ENCODE measurements around the gene SDK2. TPM values are rescaled to one million over a fixed set of nuclear protein-coding genes. Genes with fewer than 3 reads are reported as not detected.

The SDK2 gene
- polyA plus RNA-seq, 1 of the 3 experiments (the other 2 are of a cell fraction), result 0.02 TPM

GRCh38 chr17:73508931-73509605 is 135.2 kb downstream of the SDK2 start:
- Histone ChIP-seq H3K9me3 (no peaks in the 10 kb centered on the region), H3K27me3 (ENCODE audit: insufficient read depth) (no peaks in the 10 kb centered on the region), H3K27ac (ENCODE audit: low read depth in 2 of 2, low read length in 1 of 2) (no peak overlapping the region), H3K4me3 (ENCODE audit: low read depth in 2 of 2, low read length in 1 of 2) (no peak overlapping the region), H3K4me2 (no peak overlapping the region), H3K4me1 (ENCODE audit: control insufficient read depth in 1 of 2, insufficient read depth in 2 of 2, low read depth in 1 of 2, low read length in 1 of 2) (peaks cover 0 to 33% of the 10 kb centered on the region in 2 experiments; a peak in 2 of 4 replicates), H3F3A (replicated peaks; ENCODE audit: insufficient read depth) (no peaks in the 10 kb centered on the region), H2AFZ (ENCODE audit: low read depth) (no peak overlapping the region), H3K36me3 (replicated peaks in 1 of 2; ENCODE audit: control insufficient read depth in 1 of 2, insufficient read depth in 2 of 2, low read length in 1 of 2) (no peaks in the 10 kb centered on the region), H3K79me2 (ENCODE audit: insufficient read depth) (no peaks in the 10 kb centered on the region), H3K9ac (no peak overlapping the region), H3K9me2 (no peaks in the 10 kb centered on the region; the same call in 1 of the 2 replicates), H4K20me1 (ENCODE audit: insufficient read depth) (no peaks in the 10 kb centered on the region)
- no peak for TF ChIP-seq MAX (IDR thresholded peaks at IDR 0.05; ENCODE audit: low read depth)
- ChIA-PET CTCF (interaction anchor here (0.7 to 2.9 kb wide), 6 partner anchors 9 to 489 kb away, joined by 3 to 9 read pairs (median 5); no protein-coding TSS in a partner anchor), POLR2A (no interaction called here)
- no peak for DNase-seq
- WGBS (ENCODE audit: low lambda C conversion rate), result 53% methylated on average over 17 of the region's 17 CpGs

GRCh38 chr17:73508057-73508930 is 136.0 kb downstream of the SDK2 start:
- Histone ChIP-seq H2AFZ (ENCODE audit: low read depth) (no peak overlapping the region), H3K27me3 (ENCODE audit: insufficient read depth) (no peaks in the 10 kb centered on the region), H3K9ac (no peak overlapping the region), H3K79me2 (ENCODE audit: insufficient read depth) (no peaks in the 10 kb centered on the region), H3K4me3 (ENCODE audit: low read depth in 2 of 2, low read length in 1 of 2) (no peak overlapping the region), H3K36me3 (replicated peaks in 1 of 2; ENCODE audit: control insufficient read depth in 1 of 2, insufficient read depth in 2 of 2, low read length in 1 of 2) (no peaks in the 10 kb centered on the region), H3K9me3 (no peaks in the 10 kb centered on the region), H4K20me1 (ENCODE audit: insufficient read depth) (no peaks in the 10 kb centered on the region), H3K9me2 (no peaks in the 10 kb centered on the region; the same call in 1 of the 2 replicates), H3K27ac (ENCODE audit: low read depth in 2 of 2, low read length in 1 of 2) (no peak overlapping the region), H3F3A (replicated peaks; ENCODE audit: insufficient read depth) (no peaks in the 10 kb centered on the region), H3K4me2 (no peak overlapping the region), H3K4me1 (ENCODE audit: control insufficient read depth in 1 of 2, insufficient read depth in 2 of 2, low read depth in 1 of 2, low read length in 1 of 2) (peaks cover 0 to 32% of the 10 kb centered on the region in 2 experiments; a peak in 2 of 4 replicates)
- WGBS (ENCODE audit: low lambda C conversion rate), result 58% methylated on average over 14 of the region's 19 CpGs
- ChIA-PET CTCF (interaction anchor here (1.1 to 2.9 kb wide), 5 partner anchors 10 to 490 kb away, joined by 3 to 9 read pairs (median 5); no protein-coding TSS in a partner anchor), POLR2A (no interaction called here)
- no peak for DNase-seq
- no peak for TF ChIP-seq YY1 (IDR thresholded peaks at IDR 0.05; ENCODE audit: low read depth)
- no peak for TF ChIP-seq JUND (IDR thresholded peaks at IDR 0.05)
- no peak for TF ChIP-seq FOXJ3 (CRISPR knock-in tag; IDR thresholded peaks at IDR 0.05)
- no peak for TF ChIP-seq GATA2 (CRISPR knock-in tag; IDR thresholded peaks at IDR 0.05)
- no peak for TF ChIP-seq SMC3 (IDR thresholded peaks at IDR 0.05; ENCODE audit: low read depth, low read length)
- no peak for TF ChIP-seq IRF3 (IDR thresholded peaks at IDR 0.05; ENCODE audit: low read depth, low read length)
- TF ChIP-seq TAF1 (IDR thresholded peaks at IDR 0.05; ENCODE audit: borderline replicate concordance, low read depth, low read length), result no peak
- no peak for TF ChIP-seq EZH2phosphoT487 (IDR thresholded peaks at IDR 0.05; ENCODE audit: borderline replicate concordance, low read depth)
- no peak for TF ChIP-seq FOXM1 (IDR thresholded peaks at IDR 0.05; ENCODE audit: low read depth)
- no peak for TF ChIP-seq RXRA (IDR thresholded peaks at IDR 0.05; ENCODE audit: borderline replicate concordance, low read depth)
- TF ChIP-seq USF1 (IDR thresholded peaks at IDR 0.05; ENCODE audit: borderline replicate concordance, low read depth), result no peak
